Activated effector memory CD4-positive, alpha-beta T cell treated with anti-CD3 and anti-CD28 coated beads, Interleukin-2, amount 50 U/mL, for 16 hours (primary cell): ENCODE measurements around the gene LPIN1.
A peak's percentile ranks its signal among the peaks of the same experiment; 100 is the strongest.
"Not testable (repeated sequence)": the region's sequence is repeated elsewhere in the genome, so short reads cannot be mapped to it uniquely, and the experiment has no call there.

ENCODE experiments used
- DNase-seq: peaks from one replicate; pipeline ENCODE4 v3.0.0-alpha.2; 2020

The LPIN1 gene

GRCh38 chr2:11844798-11845197 lies 98.4 kb downstream of the LPIN1 start:
- not testable (repeated sequence) for DNase-seq

GRCh38 chr2:11847935-11848334 lies 101.5 kb downstream of the LPIN1 start:
- DNase-seq = not testable (repeated sequence)

- peak; percentile 36 for DNase-seq
These were observed 103.7 kb downstream of the LPIN1 start for GRCh38 chr2:11850082-11850481.

- peak; percentile 16 for DNase-seq
These were observed 106.2 kb downstream of the LPIN1 start for GRCh38 chr2:11852526-11853196.

- DNase-seq = no peak
These were observed 106.8 kb downstream of the LPIN1 start for GRCh38 chr2:11853197-11853588.

GRCh38 chr2:11855064-11855760 lies 108.8 kb downstream of the LPIN1 start:
- DNase-seq = no peak

GRCh38 chr2:11856095-11856494 lies 109.7 kb downstream of the LPIN1 start:
- no peak for DNase-seq

- DNase-seq = peak; percentile 41
These were observed 112.5 kb downstream of the LPIN1 start for GRCh38 chr2:11858883-11859282.

GRCh38 chr2:11859975-11860374 lies 113.5 kb downstream of the LPIN1 start:
- not testable (repeated sequence) for DNase-seq

- no peak for DNase-seq
These were observed 114.6 kb downstream of the LPIN1 start for GRCh38 chr2:11861044-11861443.

GRCh38 chr2:11862049-11862448 lies 115.6 kb downstream of the LPIN1 start:
- peak; percentile 44 for DNase-seq

- peak; percentile 68 for DNase-seq
These were observed 116.7 kb downstream of the LPIN1 start for GRCh38 chr2:11863103-11863502.

GRCh38 chr2:11863513-11864328 lies 117.3 kb downstream of the LPIN1 start:
- peak; percentile 89 for DNase-seq

GRCh38 chr2:11864724-11865123 lies 118.3 kb downstream of the LPIN1 start:
- no peak for DNase-seq

- DNase-seq = peak; percentile 60
These were observed 118.9 kb downstream of the LPIN1 start for GRCh38 chr2:11865378-11865777.

- DNase-seq = peak; percentile 36
These were observed 119.4 kb downstream of the LPIN1 start for GRCh38 chr2:11865805-11866204.

- peak; percentile 64 for DNase-seq
These were observed 120.2 kb downstream of the LPIN1 start for GRCh38 chr2:11866358-11867335.

GRCh38 chr2:11867926-11868325 lies 121.5 kb downstream of the LPIN1 start:
- peak; percentile 22 for DNase-seq

- peak; percentile 24 for DNase-seq
These were observed 123.1 kb downstream of the LPIN1 start for GRCh38 chr2:11869391-11869991.

- DNase-seq = no peak
These were observed 123.6 kb downstream of the LPIN1 start for GRCh38 chr2:11870064-11870463.

- DNase-seq = peak; percentile 57
These were observed 124.2 kb downstream of the LPIN1 start for GRCh38 chr2:11870584-11870983.

GRCh38 chr2:11871421-11871820 lies 125.0 kb downstream of the LPIN1 start:
- peak; percentile 38 for DNase-seq
